Bronchial epithelial cell (primary cell): ENCODE data around the gene PLRG1. TPM values are rescaled to one million over a fixed set of nuclear protein-coding genes. Genes with fewer than 3 reads are reported as not detected.
A peak's percentile ranks its signal among the peaks of the same experiment; 100 is the strongest.

Source experiments
- DNase-seq: peaks from one replicate; pipeline ENCODE4 v3.0.0-alpha.2; 2010; ENCODE audit warnings: low read depth
- FAIRE-seq: peaks from 2 replicates; lab custom pipeline; 2011; peaks lifted over from hg19 to GRCh38; lab: Jason Lieb, UNC
- H3K27me3 ChIP-seq: 2 replicates; pipeline ENCODE4 v1.5.1; 2011; ENCODE audit warnings: low read length; ENCODE audit not compliant: control insufficient read depth, insufficient read depth
- H3K36me3 ChIP-seq: 2 replicates; pipeline ENCODE4 v1.5.1; 2011; ENCODE audit warnings: low read length; ENCODE audit not compliant: control insufficient read depth, insufficient read depth
- H3K4me3 ChIP-seq: 2 replicates; pipeline ENCODE4 v1.5.1; 2011; ENCODE audit warnings: mild to moderate bottlenecking, low read depth, low read length, control low read depth
- total RNA-seq: library from RNA; depleted of rRNA; stranded (reverse); fragments of >200 nt; gene quantifications from 2 replicates; pipeline ENCODE4 v1.2.1, GENCODE V29; 2014
- TF ChIP-seq, protein P1 (sequence below): IDR thresholded peaks from 2 replicates; pipeline ENCODE4 v1.5.1; 2011; ENCODE audit warnings: mild to moderate bottlenecking, moderate library complexity, low read length, control low read depth, inconsistent platforms; ENCODE audit not compliant: insufficient read depth, severe bottlenecking

The PLRG1 gene
- total RNA-seq, 1 donor from 2014 or later, result 106 TPM

DNA sequence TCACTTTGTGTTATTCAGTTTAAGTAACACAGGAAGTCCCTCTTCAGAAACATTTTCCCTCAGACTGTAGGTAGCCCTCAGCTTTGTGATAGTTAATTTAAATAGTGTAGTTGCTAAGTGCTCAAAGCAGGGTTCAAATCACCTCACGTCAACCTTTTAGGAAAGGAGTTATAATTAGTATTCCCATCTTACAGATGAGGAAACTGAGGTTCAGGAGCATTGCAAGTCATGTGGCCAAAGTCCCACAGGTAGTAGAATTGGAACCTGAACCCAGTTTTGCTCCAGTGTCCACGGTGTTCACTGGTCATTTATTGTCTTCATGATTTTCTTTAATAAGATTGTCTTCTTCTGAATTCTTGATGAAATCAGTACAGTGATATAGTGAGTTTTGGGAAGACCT lies 54.3 kb downstream of the PLRG1 start:
- TF ChIP-seq, protein P1, sequence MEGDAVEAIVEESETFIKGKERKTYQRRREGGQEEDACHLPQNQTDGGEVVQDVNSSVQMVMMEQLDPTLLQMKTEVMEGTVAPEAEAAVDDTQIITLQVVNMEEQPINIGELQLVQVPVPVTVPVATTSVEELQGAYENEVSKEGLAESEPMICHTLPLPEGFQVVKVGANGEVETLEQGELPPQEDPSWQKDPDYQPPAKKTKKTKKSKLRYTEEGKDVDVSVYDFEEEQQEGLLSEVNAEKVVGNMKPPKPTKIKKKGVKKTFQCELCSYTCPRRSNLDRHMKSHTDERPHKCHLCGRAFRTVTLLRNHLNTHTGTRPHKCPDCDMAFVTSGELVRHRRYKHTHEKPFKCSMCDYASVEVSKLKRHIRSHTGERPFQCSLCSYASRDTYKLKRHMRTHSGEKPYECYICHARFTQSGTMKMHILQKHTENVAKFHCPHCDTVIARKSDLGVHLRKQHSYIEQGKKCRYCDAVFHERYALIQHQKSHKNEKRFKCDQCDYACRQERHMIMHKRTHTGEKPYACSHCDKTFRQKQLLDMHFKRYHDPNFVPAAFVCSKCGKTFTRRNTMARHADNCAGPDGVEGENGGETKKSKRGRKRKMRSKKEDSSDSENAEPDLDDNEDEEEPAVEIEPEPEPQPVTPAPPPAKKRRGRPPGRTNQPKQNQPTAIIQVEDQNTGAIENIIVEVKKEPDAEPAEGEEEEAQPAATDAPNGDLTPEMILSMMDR, result no peak
- Histone ChIP-seq H3K27me3 (peaks cover 14% of the 10 kb centered on the region), H3K36me3 (no peaks in the 10 kb centered on the region), H3K4me3 (no peak overlapping the region)
- no peak for FAIRE-seq
- no peak for DNase-seq

DNA sequence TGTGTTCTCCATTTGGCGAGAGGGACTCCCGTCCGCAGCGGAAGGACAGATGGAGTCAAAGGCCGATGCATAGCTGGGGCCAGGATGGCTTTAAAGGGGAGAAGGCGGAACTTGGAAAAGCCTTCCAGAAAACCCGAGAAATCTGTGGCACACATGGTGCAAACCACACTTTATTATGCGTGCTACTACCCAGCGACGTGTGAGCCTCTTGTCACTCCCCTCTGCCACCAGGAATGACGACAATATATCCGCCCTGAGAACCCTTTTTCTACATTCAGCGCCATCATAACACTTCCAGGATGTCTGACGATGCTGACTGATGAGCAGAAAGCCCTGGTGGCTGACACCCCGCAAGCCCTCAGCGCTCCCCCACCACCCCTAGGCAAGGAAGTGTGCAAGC lies 57.9 kb downstream of the PLRG1 start:
- FAIRE-seq, result no peak
- DNase-seq, result no peak
- Histone ChIP-seq H3K4me3 (no peak overlapping the region), H3K36me3 (no peaks in the 10 kb centered on the region), H3K27me3 (peaks cover 26% of the 10 kb centered on the region)
- TF ChIP-seq, protein P1, result no peak

DNA sequence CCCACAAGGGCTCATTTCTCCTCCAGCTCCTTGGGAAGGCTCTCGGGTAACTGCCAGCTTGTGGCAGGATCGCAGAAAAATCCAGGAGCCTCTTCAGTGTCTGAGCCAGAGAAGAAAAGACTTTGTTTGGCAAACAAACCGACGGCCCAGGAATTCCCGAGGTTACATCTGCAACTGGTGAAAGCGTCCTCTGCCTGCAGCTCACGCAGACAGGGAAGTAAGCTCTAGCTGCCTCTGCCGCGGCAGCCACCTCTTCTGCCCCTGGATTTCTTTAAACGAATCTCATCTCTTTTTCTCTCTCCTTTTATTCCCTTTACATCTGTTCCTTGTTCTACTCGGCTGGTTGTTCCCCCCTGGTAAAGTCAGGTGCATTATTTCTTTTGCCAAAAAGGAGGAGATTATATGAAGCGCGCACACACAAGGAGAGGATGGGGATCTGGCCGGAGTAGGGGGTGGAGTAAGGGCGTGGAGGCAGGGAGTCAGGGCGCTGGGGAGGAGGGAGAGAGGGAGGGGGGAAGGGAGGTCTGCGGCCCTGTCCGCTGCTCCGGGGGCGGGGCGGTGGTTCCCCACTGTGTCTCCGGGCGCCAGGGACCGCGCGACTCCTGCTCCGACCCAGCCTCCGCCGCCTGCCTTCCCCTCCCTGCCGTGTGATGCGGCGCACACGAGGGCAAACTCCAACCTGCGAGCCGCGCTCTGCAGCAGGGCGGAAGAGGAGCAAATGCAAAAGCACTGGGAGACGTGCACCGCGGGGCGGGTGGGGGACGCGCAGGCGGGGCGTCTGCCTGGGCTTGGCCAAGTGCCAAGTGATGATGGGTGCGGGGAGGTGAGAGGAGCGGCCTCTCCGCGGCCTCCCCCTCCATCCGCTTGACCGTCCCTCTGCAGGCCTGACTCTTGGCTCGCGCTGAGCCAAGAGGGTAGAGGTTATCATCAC lies 58.6 kb downstream of the PLRG1 start, which contains the start of gene DCHS2:
TSS of gene DCHS2 (minus strand) at position 459 of the 931 bp plus-strand sequence. CDS start at position 15, 444 bp downstream.
- DNase-seq (peak; percentile 5), FAIRE-seq (no peak)
- Histone ChIP-seq H3K4me3 (peak within 1 kb of the TSS; percentile 21), H3K27me3 (peaks cover 26% of the 10 kb centered on the region), H3K36me3 (no peaks in the 10 kb centered on the region)
- TF ChIP-seq, protein P1, result no peak

DNA sequence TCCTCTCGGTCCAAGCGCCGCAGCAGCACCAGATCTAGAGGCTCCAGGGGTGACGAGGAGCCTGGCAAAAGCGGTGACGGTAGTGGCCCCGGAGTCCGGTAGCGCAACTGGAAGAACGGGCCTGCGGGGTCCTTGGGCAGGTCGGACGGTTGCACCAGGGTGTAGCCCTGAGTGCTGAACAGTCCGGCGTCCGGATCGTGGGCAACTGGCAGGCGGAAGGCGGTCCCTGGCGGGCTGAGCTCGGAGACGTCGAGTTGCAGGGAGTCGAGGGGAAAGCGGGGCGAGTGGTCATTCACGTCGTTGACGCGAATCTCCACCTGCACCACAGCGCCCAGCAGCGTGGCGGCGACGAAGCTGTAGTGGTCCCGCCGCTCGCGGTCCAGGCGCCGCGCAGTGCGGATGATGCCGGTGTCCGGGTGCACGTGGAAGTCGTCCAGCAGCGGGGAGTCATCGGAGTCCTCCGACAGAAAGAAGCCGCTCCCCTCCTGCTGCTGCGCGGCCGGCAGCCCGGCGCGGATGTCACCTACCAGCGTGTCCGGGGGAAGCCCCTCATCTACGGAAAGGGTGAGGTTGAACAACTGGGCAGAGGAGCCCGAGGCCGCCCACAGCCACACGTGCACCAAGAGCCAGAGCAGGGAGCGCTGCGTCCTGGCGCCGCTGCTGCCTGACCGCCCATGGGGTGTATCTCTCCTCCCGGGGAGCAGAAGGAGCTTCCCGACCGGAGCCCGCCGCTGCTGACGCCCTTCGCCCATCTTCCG lies 59.4 kb downstream of the PLRG1 start:
- TF ChIP-seq, protein P1, result no peak
- Histone ChIP-seq H3K27me3 (peaks cover 26% of the 10 kb centered on the region), H3K36me3 (no peaks in the 10 kb centered on the region), H3K4me3 (peak overlapping the region; percentile 3)
- FAIRE-seq, result no peak
- DNase-seq, result no peak

DNA sequence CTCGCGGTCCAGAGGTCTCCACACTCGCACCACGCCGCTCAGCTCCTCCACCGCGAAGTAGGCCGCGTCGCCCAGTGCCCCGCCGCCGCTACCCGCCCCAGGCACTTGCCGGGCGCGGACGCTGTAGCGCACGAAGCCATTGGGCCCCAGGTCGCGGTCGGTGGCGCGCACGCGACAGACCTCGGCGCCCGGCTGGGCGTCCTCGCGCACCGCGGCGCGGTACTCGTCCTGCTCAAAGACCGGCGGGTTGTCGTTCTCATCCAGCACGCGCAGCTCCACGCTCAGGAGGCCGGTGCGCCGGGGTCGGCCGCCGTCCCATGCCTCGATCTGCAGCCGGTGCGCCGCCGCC lies 60.0 kb downstream of the PLRG1 start:
- FAIRE-seq, result no peak
- TF ChIP-seq, protein P1, result no peak
- Histone ChIP-seq H3K4me3 (no peak overlapping the region), H3K36me3 (no peaks in the 10 kb centered on the region), H3K27me3 (peaks cover 26% of the 10 kb centered on the region)
- DNase-seq, result no peak
